ENCODE results near the gene RUBCN. TPM values are rescaled to one million over a fixed set of nuclear protein-coding genes. Genes with fewer than 3 reads are reported as not detected.
A peak's percentile ranks its signal among the peaks of the same experiment; 100 is the strongest.

Gene RUBCN
- total and polyA plus RNA-seq, 9 of the 15 experiments (the other 6 are each of a cell fraction or from before 2014, with no cell fraction given) = 8.4 to 24.0 (median 11.9) TPM

DNA sequence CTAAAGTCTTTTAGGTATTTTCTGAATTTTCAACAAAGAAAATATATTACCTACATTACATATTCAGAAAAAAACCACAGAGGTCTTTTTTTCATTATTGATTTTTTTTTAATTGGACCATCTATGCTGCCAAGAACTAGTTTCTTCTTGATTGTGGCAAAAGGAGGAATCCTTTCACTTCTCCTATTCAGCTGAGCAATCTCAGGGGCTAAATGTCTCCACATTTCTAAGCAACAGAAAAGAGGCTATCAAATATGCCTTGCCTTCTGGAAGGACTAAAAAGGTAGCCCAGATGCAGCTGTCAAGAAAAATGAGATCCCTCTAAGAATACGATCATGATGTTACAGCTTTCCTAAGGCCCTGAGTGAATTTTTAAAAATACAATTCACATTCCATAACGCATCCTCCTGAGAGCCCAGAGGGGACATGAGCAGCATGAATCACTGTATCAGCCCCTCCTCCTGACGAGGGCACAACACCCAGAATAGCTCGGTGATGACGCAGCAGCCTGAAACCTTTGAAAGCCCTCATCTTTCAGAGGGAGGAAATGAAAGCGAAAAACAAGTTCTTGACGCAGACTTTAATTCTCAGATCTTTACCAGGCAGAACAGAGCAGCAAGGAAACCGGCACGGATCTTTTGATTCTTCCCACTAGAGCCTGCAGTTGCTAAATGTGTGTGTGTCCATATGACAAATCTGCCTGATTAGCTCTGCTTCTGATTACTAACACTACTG is 24.6 kb downstream of the RUBCN start (continued):
- TF ChIP-seq, protein P1, sequence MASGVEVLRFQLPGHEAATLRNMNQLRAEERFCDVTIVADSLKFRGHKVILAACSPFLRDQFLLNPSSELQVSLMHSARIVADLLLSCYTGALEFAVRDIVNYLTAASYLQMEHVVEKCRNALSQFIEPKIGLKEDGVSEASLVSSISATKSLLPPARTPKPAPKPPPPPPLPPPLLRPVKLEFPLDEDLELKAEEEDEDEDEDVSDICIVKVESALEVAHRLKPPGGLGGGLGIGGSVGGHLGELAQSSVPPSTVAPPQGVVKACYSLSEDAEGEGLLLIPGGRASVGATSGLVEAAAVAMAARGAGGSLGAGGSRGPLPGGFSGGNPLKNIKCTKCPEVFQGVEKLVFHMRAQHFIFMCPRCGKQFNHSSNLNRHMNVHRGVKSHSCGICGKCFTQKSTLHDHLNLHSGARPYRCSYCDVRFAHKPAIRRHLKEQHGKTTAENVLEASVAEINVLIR (CRISPR knock-in tag; IDR thresholded peaks at IDR 0.05) = 0 out of 2 replicates have a peak, but pooled peaks have one; percentile 22
- TF ChIP-seq ZNF77 (CRISPR knock-in tag; IDR thresholded peaks at IDR 0.05) (no peak), MBD2 (IDR thresholded peaks at IDR 0.05; ENCODE audit: borderline replicate concordance, low read depth) (no peak), FOXK1 (CRISPR knock-in tag; IDR thresholded peaks at IDR 0.05; ENCODE audit: borderline replicate concordance) (no peak), BACH1 (tag; IDR thresholded peaks at IDR 0.05) (no peak), C11orf30 (IDR thresholded peaks at IDR 0.05; ENCODE audit: low read depth) (peak; percentile 86), JUN (IDR thresholded peaks at IDR 0.05; ENCODE audit: borderline replicate concordance, low read depth, low read length) (peak; percentile 82; the same call in 1 of the 2 replicates), JUN (CRISPR knock-in tag; IDR thresholded peaks at IDR 0.05; ENCODE audit: borderline replicate concordance) (no peak), ZC3H8 (IDR thresholded peaks at IDR 0.05) (no peak), ZKSCAN3 (CRISPR knock-in tag; IDR thresholded peaks at IDR 0.05) (no peak), GTF2A2 (tag; IDR thresholded peaks at IDR 0.05) (no peak), RBFOX2 (IDR thresholded peaks at IDR 0.05; ENCODE audit: low read depth, low read length) (no peak)
- TF ChIP-seq, protein P2, sequence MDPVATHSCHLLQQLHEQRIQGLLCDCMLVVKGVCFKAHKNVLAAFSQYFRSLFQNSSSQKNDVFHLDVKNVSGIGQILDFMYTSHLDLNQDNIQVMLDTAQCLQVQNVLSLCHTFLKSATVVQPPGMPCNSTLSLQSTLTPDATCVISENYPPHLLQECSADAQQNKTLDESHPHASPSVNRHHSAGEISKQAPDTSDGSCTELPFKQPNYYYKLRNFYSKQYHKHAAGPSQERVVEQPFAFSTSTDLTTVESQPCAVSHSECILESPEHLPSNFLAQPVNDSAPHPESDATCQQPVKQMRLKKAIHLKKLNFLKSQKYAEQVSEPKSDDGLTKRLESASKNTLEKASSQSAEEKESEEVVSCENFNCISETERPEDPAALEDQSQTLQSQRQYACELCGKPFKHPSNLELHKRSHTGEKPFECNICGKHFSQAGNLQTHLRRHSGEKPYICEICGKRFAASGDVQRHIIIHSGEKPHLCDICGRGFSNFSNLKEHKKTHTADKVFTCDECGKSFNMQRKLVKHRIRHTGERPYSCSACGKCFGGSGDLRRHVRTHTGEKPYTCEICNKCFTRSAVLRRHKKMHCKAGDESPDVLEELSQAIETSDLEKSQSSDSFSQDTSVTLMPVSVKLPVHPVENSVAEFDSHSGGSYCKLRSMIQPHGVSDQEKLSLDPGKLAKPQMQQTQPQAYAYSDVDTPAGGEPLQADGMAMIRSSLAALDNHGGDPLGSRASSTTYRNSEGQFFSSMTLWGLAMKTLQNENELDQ (CRISPR knock-in tag; IDR thresholded peaks at IDR 0.05; ENCODE audit: borderline replicate concordance) = no peak
- TF ChIP-seq, protein P3, sequence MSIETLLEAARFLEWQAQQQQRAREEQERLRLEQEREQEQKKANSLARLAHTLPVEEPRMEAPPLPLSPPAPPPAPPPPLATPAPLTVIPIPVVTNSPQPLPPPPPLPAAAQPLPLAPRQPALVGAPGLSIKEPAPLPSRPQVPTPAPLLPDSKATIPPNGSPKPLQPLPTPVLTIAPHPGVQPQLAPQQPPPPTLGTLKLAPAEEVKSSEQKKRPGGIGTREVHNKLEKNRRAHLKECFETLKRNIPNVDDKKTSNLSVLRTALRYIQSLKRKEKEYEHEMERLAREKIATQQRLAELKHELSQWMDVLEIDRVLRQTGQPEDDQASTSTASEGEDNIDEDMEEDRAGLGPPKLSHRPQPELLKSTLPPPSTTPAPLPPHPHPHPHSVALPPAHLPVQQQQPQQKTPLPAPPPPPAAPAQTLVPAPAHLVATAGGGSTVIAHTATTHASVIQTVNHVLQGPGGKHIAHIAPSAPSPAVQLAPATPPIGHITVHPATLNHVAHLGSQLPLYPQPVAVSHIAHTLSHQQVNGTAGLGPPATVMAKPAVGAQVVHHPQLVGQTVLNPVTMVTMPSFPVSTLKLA (conservative IDR thresholded peaks at IDR 0.05) = no peak
- TF ChIP-seq, protein P4, sequence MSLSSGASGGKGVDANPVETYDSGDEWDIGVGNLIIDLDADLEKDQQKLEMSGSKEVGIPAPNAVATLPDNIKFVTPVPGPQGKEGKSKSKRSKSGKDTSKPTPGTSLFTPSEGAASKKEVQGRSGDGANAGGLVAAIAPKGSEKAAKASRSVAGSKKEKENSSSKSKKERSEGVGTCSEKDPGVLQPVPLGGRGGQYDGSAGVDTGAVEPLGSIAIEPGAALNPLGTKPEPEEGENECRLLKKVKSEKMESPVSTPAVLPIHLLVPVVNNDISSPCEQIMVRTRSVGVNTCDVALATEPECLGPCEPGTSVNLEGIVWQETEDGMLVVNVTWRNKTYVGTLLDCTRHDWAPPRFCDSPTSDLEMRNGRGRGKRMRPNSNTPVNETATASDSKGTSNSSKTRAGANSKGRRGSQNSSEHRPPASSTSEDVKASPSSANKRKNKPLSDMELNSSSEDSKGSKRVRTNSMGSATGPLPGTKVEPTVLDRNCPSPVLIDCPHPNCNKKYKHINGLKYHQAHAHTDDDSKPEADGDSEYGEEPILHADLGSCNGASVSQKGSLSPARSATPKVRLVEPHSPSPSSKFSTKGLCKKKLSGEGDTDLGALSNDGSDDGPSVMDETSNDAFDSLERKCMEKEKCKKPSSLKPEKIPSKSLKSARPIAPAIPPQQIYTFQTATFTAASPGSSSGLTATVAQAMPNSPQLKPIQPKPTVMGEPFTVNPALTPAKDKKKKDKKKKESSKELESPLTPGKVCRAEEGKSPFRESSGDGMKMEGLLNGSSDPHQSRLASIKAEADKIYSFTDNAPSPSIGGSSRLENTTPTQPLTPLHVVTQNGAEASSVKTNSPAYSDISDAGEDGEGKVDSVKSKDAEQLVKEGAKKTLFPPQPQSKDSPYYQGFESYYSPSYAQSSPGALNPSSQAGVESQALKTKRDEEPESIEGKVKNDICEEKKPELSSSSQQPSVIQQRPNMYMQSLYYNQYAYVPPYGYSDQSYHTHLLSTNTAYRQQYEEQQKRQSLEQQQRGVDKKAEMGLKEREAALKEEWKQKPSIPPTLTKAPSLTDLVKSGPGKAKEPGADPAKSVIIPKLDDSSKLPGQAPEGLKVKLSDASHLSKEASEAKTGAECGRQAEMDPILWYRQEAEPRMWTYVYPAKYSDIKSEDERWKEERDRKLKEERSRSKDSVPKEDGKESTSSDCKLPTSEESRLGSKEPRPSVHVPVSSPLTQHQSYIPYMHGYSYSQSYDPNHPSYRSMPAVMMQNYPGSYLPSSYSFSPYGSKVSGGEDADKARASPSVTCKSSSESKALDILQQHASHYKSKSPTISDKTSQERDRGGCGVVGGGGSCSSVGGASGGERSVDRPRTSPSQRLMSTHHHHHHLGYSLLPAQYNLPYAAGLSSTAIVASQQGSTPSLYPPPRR (CRISPR knock-in tag; IDR thresholded peaks at IDR 0.05; ENCODE audit: borderline replicate concordance) = no peak
- TF ChIP-seq, protein P5, sequence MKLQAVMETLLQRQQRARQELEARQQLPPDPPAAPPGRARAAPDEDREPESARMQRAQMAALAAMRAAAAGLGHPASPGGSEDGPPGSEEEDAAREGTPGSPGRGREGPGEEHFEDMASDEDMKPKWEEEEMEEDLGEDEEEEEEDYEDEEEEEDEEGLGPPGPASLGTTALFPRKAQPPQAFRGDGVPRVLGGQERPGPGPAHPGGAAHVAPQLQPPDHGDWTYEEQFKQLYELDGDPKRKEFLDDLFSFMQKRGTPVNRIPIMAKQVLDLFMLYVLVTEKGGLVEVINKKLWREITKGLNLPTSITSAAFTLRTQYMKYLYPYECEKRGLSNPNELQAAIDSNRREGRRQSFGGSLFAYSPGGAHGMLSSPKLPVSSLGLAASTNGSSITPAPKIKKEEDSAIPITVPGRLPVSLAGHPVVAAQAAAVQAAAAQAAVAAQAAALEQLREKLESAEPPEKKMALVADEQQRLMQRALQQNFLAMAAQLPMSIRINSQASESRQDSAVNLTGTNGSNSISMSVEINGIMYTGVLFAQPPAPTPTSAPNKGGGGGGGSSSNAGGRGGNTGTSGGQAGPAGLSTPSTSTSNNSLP (IDR thresholded peaks at IDR 0.05; ENCODE audit: borderline replicate concordance, low read depth, low read length) = no peak
